ENCODE data around the gene SMARCB1. TPM values are rescaled to one million over a fixed set of nuclear protein-coding genes. Genes with fewer than 3 reads are reported as not detected.
A peak's percentile ranks its signal among the peaks of the same experiment; 100 is the strongest.

Gene SMARCB1
- total and polyA plus RNA-seq, 2 donors from 2014 or later = 68.7 to 79.0 TPM

DNA sequence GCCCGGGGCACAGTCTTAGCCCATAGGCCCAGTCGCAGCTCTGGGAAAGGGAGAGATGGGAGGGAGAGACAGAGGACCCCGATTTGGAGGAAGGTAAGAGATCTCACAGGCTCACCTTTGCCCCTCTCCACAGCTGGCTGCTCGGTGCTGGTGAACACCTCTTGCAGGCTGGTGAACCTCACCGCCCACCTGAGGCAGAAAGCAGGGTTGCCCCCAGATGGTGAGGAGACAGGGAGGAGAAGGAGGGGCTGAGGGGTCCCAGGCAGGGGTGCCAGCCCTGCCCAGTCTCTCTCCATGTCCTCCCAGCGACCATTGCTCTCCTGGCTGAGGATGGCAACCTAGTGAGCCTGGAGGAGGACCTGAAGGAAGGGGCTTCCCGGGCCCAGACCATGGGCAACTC, 22.8 kb upstream of the SMARCB1 start:
- no peak for TF ChIP-seq CTCF (IDR thresholded peaks at IDR 0.05; ENCODE audit: borderline replicate concordance, extremely low read depth, insufficient read depth)
- H3K9me3 ChIP-seq (ENCODE audit: control insufficient read depth in 2 of 3, insufficient read depth in 1 of 3, low read length in 3 of 3) = no peaks in the 10 kb centered on the region
- intact Hi-C loops (cut with DNase I) = no loop called here
- no peak overlapping the region for H3K4me3 ChIP-seq (ENCODE audit: low read length in 3 of 3)
- H3K9ac ChIP-seq (ENCODE audit: low read length in 3 of 3) = peak overlapping the region in 1 of 3 donors; percentile 26
- H3K4me1 ChIP-seq (ENCODE audit: control insufficient read depth in 2 of 3, insufficient read depth in 2 of 3, low read depth in 1 of 3, low read length in 3 of 3) = peaks cover 0 to 33% (median 8%) of the 10 kb centered on the region in 3 donors
- H3K27me3 ChIP-seq (ENCODE audit: control insufficient read depth, insufficient read depth, low read length) = no peaks in the 10 kb centered on the region
- FAIRE-seq (no peak), DNase-seq (peak in 1 of 5 donors; percentile 52)
- no peak overlapping the region for H3K27ac ChIP-seq (ENCODE audit: low read depth in 2 of 2, low read length in 2 of 2)
- H3K36me3 ChIP-seq (ENCODE audit: control insufficient read depth in 2 of 3, insufficient read depth in 3 of 3, low read length in 3 of 3) = peaks cover 0 to 14% (median 0%) of the 10 kb centered on the region in 3 donors

- FAIRE-seq = no peak
- intact Hi-C loops (cut with DNase I) = no loop called here
- no peak for TF ChIP-seq CTCF (IDR thresholded peaks at IDR 0.05; ENCODE audit: borderline replicate concordance, extremely low read depth, insufficient read depth)
Observed at GRCh38 chr22:23764899-23765881, 21.6 kb upstream of the SMARCB1 start.

DNA sequence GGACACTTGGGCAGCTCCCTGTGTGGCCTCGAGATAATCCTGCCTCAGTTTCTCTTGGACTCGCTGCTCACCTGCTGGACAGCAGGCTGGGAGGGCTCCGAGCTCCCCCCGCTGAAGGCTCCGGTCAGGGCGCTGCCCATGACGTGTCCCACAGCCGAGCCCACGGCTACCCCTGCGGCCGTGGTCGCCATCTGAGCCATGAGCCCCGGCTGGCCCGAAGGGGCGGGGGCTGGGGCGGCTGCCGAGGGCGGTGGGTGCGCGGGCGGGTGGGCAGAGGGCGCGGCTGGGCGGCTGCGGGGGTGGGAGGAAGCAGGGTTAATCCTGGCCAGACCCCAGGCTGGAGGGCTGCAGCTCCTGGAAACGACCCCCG, 19.5 kb upstream of the SMARCB1 start:
- intact Hi-C loops (cut with DNase I) = no loop called here
- peak overlapping the region; percentile 7 to 95 (median 87) for H3K9ac ChIP-seq (ENCODE audit: low read length in 3 of 3)
- peak overlapping the region; percentile 37 to 85 (median 70) for H3K4me3 ChIP-seq (ENCODE audit: low read length in 3 of 3)
- peaks cover 0 to 36% (median 8%) of the 10 kb centered on the region in 3 donors for H3K4me1 ChIP-seq (ENCODE audit: control insufficient read depth in 2 of 3, insufficient read depth in 2 of 3, low read depth in 1 of 3, low read length in 3 of 3)
- DNase-seq (no peak), FAIRE-seq (no peak)
- H3K9me3 ChIP-seq (ENCODE audit: control insufficient read depth in 2 of 3, insufficient read depth in 1 of 3, low read length in 3 of 3) = no peaks in the 10 kb centered on the region
- H3K27me3 ChIP-seq (ENCODE audit: control insufficient read depth, insufficient read depth, low read length) = no peaks in the 10 kb centered on the region
- TF ChIP-seq CTCF (IDR thresholded peaks at IDR 0.05; ENCODE audit: borderline replicate concordance, extremely low read depth, insufficient read depth) = no peak
- peak overlapping the region; percentile 88 for H3K27ac ChIP-seq (ENCODE audit: low read depth in 2 of 2, low read length in 2 of 2)
- H3K36me3 ChIP-seq (ENCODE audit: control insufficient read depth in 2 of 3, insufficient read depth in 3 of 3, low read length in 3 of 3) = peaks cover 0 to 14% (median 0%) of the 10 kb centered on the region in 3 donors

More at GRCh38 chr22:23764899-23765881, 21.6 kb upstream of the SMARCB1 start:
- H3K36me3 ChIP-seq (ENCODE audit: control insufficient read depth in 2 of 3, insufficient read depth in 3 of 3, low read length in 3 of 3) = peaks cover 0 to 14% (median 0%) of the 10 kb centered on the region in 3 donors
- H3K9ac ChIP-seq (ENCODE audit: low read length in 3 of 3) = peak overlapping the region in 2 of 3 donors; percentile 46 to 60
- peaks cover 0 to 33% (median 8%) of the 10 kb centered on the region in 3 donors for H3K4me1 ChIP-seq (ENCODE audit: control insufficient read depth in 2 of 3, insufficient read depth in 2 of 3, low read depth in 1 of 3, low read length in 3 of 3)
- no peaks in the 10 kb centered on the region for H3K27me3 ChIP-seq (ENCODE audit: control insufficient read depth, insufficient read depth, low read length)
- H3K27ac ChIP-seq (ENCODE audit: low read depth in 2 of 2, low read length in 2 of 2) = no peak overlapping the region
- H3K4me3 ChIP-seq (ENCODE audit: low read length in 3 of 3) = peak overlapping the region in 2 of 3 donors; percentile 17 to 85
- DNase-seq = peak in 1 of 5 donors; percentile 37
- H3K9me3 ChIP-seq (ENCODE audit: control insufficient read depth in 2 of 3, insufficient read depth in 1 of 3, low read length in 3 of 3) = no peaks in the 10 kb centered on the region
